Fibroblast of skin of left biceps (primary cell): Measurements from ENCODE around the gene RPEL1.
"Not testable (repeated sequence)": the region's sequence is repeated elsewhere in the genome, so short reads cannot be mapped to it uniquely, and the experiment has no call there.

ENCODE experiments used
- DNase-seq, 2 experiments: peaks; one replicate each; pipeline ENCODE4 v3.0.0-alpha.2; 2013; ENCODE audit warnings: low read depth in 2 of 2

Gene RPEL1

DNA sequence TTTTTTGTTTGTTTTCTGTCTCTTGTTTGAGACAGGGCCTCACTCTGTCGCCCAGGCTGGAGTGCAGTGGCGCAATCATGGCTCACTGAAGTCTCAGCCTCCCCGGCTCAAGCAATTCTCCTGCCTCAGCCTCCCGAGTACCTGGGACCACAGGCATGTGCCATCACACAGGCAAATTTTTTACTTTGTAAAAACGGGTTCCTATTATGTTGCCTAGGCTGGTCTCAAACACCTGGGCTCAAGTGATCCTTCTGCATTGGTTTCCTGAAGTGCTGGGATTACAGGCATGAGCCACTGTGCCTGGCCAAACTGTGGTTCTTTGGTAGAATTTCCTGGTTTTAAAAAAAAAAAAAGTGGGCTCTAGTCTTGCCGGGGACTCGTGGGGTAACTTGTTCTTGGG lies at the start of gene RPEL1:
Gene RPEL1 (plus strand): TSS at position 301 of the 400 bp plus-strand sequence. CDS start 110 bp downstream, outside the sequence.
- DNase-seq = not testable (repeated sequence)

GRCh38 chr10:103196516-103196915 lies 49.2 kb upstream of the RPEL1 start:
- no peak for DNase-seq

DNA sequence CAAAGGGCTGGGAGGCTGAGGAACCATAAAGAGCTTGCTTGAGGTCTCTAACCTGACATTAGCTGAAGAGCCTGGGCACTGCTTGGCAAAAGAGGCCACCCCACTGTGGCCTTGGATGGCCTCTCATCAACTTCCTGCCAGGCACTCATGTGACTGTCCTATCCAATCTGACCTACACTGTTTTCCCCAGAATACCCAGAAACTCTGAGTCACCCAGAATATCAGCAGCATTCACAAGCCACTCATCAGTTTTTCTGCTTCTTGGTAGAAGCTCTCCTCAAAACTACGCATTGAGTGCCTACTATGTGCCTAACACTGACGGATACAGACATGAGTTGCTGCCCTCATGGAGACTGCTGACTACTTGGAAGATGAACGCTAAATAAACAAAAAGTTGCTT lies 48.5 kb upstream of the RPEL1 start:
- no peak for DNase-seq

DNA sequence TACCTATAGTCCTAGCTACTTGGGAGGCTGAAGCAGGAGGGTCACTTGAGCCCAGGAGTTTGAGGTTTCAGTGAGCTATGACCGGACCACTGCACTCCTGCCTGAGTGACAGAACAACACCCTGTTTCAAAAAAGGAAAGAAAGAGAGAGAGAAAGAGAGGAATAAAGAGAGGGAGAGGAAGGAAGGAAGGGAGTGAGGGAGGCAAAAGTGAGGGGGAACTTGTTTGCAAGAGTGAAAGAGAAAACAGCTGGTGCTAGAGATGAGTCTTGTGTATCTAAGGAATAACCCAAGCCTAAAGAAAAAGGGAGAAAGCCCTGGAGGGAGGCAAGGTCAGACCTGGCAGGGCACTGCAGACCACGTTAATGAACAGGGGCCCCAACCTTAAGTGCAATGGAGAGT lies 47.8 kb upstream of the RPEL1 start:
- no peak for DNase-seq

DNA sequence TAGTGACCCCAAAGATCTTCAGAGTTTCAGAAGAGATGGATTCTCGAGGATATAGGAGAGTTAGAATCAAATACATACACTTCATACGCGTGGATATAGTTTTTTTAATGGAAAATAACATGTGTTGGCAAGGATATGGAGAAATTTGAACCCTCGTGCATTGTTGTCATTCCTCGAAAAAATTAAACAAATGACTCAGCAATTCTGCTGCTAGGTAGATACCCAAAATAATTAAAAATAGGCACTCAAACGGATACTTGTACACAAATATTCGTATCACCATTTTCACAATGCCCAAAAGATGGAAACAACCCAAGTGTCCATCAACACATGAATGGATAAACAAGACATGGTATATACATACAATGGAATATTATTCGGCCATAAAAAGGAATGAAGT lies 47.0 kb upstream of the RPEL1 start:
- DNase-seq = no peak

- no peak for DNase-seq
Measured at GRCh38 chr10:103199488-103199887, 46.2 kb upstream of the RPEL1 start.

- DNase-seq = no peak
Measured at GRCh38 chr10:103202319-103202718, 43.4 kb upstream of the RPEL1 start.

- DNase-seq = no peak
Measured at GRCh38 chr10:103203466-103203865, 42.2 kb upstream of the RPEL1 start.

DNA sequence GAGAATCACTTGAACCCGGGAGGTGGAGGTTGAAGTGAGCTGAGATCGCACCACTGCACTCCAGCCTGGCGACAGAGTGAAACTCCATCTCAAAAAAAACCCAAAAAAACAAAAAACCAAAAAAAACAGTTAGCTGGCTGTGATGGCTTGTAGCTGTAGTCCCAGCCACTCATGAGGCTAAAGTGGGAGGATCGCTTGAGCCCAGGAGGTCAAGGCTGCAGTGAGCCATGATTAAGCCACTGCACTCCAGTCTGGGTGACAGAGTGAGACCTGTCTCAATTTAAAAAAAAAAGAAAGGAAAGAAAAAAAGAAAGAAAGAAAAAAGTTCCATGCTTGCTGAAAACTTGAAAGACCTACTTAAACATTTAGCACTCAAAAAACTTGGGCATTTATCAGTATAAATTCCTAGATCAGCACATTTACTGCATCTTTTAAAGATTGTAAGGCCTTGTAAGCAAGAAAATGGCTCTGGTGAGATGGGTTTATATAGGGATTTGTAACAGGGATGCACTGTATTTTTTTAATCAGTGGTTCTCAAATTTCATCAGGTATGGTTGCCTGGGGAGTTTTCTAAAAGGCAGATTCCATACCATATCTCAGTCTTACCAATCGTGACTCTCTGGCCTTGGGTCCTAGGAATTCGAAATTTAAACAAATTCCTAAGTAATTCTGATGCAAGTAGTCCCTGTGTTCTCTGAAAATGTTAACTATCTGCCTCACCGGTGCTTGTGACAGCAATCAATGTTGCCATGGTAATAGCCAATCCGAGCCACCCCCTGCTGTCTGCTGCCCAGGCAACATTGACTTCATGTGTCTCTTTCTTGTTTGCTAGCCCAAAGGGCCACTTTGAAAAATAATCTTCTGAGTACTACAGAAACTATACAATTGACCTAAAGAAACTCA lies 41.1 kb upstream of the RPEL1 start:
- DNase-seq = no peak

GRCh38 chr10:103205401-103205800 lies 40.3 kb upstream of the RPEL1 start:
- not testable (repeated sequence) for DNase-seq

DNA sequence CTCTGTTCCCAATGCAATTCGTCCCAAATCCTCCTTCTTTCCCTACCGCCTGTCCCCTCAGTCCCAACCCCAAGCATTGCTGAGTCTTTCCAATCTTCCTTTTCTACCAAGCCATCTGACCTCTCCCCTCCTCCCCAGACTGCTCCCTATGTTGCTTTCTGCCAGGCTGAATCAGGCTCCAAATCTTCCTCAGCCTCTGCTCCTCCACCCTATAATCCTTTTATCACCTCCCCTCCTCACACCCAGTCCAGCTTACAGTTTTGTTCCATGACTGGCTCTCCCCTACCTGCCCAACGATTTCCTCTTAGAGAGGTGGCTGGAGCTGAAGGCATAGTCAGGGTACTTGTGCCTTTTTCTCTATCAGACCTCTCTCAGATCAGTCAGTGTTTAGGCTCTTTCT lies 39.0 kb upstream of the RPEL1 start:
- not testable (repeated sequence) for DNase-seq

DNA sequence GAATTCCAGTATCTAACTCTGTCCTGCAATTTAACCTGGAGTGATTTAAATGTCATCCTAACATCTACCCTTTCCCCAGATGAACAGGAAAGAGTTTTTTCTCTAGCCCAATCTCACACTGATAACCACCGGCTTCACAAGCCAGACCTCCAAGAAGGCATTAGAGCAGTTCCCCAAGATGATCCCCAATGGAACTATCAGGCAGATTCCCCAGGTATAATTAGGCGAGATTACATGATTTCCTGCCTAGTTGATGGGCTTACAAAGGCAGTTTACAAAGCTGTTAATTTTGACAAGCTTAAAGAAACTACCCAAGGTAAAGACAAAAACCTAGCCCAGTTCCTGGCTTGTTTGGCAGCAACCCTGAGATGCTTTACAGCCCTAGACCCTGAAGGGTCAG lies 38.5 kb upstream of the RPEL1 start:
- no peak for DNase-seq

GRCh38 chr10:103207643-103208042 lies 38.0 kb upstream of the RPEL1 start:
- not testable (repeated sequence) for DNase-seq

DNA sequence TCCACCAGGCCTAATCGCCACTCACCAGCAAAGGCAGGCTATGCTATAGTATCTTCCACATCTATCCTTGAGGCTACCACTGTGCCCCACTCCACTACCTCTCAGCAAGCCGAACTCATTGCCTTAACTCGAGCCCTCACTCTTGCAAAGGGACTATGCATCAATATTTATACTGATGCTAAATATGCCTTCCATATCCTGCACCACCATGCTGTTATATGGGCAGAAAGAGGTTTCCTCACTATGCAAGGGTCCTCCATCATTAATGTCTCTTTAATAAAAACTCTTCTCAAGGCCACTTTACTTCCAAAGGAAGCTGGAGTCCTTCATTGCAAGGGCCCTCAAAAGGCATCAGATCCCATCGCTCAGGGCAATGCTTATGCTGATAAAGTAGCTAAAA lies 35.4 kb upstream of the RPEL1 start:
- DNase-seq = not testable (repeated sequence)

GRCh38 chr10:103215601-103216000 lies 30.1 kb upstream of the RPEL1 start:
- no peak for DNase-seq

DNA sequence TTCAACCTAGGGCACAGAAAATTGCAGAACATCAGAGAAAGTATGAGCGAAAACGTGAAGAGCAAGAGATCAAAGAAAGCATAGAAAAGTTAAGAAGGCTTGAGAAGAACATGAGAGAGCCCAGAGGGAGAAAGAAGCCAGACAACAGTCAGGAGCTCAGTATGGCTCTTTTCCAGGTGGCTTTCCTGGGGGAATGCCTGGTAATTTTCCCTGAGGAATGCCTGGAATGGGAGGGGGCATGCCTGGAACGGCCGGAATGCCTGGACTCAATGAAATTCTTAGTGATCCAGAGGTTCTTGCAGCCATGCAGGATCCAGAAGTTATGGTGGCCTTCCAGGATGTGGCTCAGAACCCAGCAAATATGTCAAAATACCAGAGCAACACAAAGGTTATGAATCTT lies 29.3 kb upstream of the RPEL1 start:
- not testable (repeated sequence) for DNase-seq

DNA sequence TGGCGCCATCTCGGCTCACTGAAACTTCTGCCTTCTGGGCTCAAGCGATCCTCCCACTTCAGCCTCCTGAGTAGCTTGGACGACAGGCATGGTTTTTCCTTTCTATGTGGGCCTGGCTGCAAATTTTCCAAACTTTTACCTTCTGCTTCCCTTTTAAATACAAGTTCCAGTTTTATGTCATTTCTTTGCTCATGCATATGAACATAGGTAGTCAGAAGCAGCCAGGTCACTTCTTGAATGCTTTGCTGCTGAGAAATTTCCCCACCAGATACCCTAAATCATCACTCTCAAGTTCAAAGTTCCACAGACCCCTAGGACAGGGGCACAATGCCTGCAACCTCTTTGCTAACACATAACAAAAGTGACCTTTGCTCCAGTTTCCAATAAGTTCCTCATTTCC lies 21.6 kb upstream of the RPEL1 start:
- DNase-seq = no peak

DNA sequence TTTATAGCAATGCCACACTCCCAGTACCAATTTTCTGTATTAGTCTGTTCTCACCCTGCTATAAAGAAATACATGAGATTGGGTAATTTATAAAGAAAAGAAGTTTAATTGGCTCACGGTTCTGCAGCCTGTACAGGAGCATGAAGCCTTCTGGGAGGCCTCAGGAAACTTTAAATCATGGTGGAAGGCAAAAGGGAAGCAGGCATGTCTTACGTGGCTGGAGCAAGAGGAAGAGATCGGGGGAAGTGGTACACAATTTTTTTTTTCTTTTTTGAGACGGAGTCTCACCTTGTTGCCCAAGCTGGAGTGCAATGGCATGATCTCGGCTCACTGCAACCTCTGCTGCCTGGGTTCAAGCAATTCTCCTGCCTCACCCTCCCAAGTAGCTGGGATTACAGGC lies 21.0 kb upstream of the RPEL1 start:
- DNase-seq = not testable (repeated sequence)

GRCh38 chr10:103225939-103226338 lies 19.7 kb upstream of the RPEL1 start:
- DNase-seq = no peak

- DNase-seq = no peak
Measured at GRCh38 chr10:103227416-103227815, 18.3 kb upstream of the RPEL1 start.

DNA sequence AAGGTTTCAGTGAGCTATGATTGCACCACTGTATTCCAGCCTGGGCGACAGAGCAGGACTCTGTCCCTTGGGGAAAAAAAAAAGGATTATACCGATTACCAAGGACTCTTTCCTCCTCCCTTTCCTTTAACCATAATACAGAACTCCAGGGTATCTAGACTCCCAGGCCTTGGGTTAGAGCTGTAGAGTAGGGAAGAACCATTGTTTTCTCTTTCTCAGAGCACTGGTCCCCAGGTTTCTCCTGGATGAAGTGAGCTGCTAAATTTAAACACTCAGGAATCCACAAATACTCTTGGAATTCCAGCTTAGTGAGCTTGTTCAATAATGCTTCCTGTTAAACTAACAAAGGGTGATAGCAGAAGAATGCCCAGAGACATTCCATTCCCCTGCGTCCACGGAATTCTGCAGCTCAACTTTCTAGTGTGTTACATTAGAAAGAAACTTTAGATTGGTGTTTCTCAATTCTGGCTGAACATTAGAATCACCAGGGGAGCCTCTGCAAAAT lies 14.6 kb upstream of the RPEL1 start:
- DNase-seq = peak; percentile 94 to 95

- DNase-seq = no peak
Measured at GRCh38 chr10:103232131-103232673, 13.5 kb upstream of the RPEL1 start.
